Measurements from ENCODE around the gene BORCS8. TPM values are rescaled to one million over a fixed set of nuclear protein-coding genes. Genes with fewer than 3 reads are reported as not detected.
A peak's percentile ranks its signal among the peaks of the same experiment; 100 is the strongest.
"Not testable (repeated sequence)": the region's sequence is repeated elsewhere in the genome, so short reads cannot be mapped to it uniquely, and the experiment has no call there.

BORCS8 gene
- total and polyA plus RNA-seq, 3 donors from 2014 or later: 17.7 to 36.6 (median 25.7) TPM

DNA sequence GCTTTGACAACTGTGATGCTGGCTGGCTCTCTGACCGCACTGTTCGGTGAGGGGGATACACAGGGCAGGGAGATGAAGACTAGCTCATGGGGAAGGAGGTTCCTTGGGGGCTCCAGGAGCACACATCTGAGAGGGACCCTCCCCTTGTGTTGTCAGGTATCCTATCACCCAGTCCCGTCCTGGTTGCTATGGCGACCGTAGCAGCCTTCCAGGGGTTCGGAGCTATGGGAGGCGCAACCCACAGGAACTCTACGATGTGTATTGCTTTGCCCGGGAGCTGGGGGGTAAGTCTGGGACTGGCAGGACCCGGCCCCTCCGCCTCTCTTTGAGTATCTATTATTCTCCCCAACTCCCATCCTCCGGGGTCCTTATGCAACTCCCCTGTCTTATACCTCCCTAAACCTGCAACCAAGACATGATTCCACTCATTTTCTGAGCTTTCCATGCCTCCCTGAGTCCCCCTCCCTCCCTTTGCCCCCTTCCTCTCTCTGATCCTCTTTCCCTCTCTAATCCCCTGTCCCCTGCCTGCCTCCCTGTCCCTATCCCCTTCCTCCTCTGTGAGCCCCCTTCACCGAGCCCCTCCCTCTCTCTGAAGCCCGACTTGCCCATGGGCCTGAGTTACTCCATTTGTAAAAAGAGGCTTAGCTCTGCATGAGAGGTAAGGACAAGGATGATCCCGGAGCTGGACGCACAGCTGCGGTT lies 32.3 kb upstream of the BORCS8 start:
- H3K36me3 ChIP-seq (ENCODE audit: low read depth, missing control alignments): no peaks in the 10 kb centered on the region
- peak overlapping the region; percentile 40 to 47 for H3K4me3 ChIP-seq
- H3K27ac ChIP-seq: no peak overlapping the region
- intact Hi-C loops (cut with DNase I; ENCODE audit: low total_unique reads): no loop called here
- H3K9me3 ChIP-seq: no peaks in the 10 kb centered on the region
- no peak for DNase-seq
- 40 to 63% methylated on average over 14 to 17 of the region's 17 CpGs for WGBS, 2 donors
- no peaks in the 10 kb centered on the region for H3K27me3 ChIP-seq
- TF ChIP-seq, protein P1, sequence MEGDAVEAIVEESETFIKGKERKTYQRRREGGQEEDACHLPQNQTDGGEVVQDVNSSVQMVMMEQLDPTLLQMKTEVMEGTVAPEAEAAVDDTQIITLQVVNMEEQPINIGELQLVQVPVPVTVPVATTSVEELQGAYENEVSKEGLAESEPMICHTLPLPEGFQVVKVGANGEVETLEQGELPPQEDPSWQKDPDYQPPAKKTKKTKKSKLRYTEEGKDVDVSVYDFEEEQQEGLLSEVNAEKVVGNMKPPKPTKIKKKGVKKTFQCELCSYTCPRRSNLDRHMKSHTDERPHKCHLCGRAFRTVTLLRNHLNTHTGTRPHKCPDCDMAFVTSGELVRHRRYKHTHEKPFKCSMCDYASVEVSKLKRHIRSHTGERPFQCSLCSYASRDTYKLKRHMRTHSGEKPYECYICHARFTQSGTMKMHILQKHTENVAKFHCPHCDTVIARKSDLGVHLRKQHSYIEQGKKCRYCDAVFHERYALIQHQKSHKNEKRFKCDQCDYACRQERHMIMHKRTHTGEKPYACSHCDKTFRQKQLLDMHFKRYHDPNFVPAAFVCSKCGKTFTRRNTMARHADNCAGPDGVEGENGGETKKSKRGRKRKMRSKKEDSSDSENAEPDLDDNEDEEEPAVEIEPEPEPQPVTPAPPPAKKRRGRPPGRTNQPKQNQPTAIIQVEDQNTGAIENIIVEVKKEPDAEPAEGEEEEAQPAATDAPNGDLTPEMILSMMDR (IDR thresholded peaks at IDR 0.05): no peak
- no peak for TF ChIP-seq POLR2A (IDR thresholded peaks at IDR 0.05)
- no peaks in the 10 kb centered on the region for H3K4me1 ChIP-seq

DNA sequence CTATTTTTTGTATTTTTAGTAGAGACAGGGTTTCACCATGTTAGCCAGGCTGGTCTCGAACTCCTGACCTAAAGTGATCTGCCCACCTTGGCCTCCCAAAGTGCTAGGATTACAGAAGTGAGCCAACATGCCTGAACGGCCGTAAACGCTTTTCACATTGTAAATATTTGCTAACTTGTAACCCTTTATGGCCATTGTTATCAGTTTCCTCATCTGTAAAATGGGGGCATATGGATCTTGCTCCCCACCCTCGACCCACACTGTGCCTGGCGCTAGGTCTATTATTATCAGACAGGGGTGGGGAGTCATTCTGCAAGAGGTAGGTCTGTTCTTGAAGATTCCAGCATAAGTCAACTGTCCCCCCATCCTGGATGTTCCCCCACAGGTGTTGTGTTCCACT lies 31.7 kb upstream of the BORCS8 start:
- no peaks in the 10 kb centered on the region for H3K27me3 ChIP-seq
- DNase-seq: no peak
- intact Hi-C loops (cut with DNase I; ENCODE audit: low total_unique reads): no loop called here
- H3K4me3 ChIP-seq: no peak overlapping the region
- no peaks in the 10 kb centered on the region for H3K36me3 ChIP-seq (ENCODE audit: low read depth, missing control alignments)
- no peak overlapping the region for H3K27ac ChIP-seq
- no peaks in the 10 kb centered on the region for H3K9me3 ChIP-seq
- no peak for TF ChIP-seq POLR2A (IDR thresholded peaks at IDR 0.05)
- TF ChIP-seq, protein P1 (IDR thresholded peaks at IDR 0.05): no peak
- WGBS, 2 donors: 73 to 83% methylated on average over 4 to 6 of the region's 6 CpGs
- no peaks in the 10 kb centered on the region for H3K4me1 ChIP-seq

DNA sequence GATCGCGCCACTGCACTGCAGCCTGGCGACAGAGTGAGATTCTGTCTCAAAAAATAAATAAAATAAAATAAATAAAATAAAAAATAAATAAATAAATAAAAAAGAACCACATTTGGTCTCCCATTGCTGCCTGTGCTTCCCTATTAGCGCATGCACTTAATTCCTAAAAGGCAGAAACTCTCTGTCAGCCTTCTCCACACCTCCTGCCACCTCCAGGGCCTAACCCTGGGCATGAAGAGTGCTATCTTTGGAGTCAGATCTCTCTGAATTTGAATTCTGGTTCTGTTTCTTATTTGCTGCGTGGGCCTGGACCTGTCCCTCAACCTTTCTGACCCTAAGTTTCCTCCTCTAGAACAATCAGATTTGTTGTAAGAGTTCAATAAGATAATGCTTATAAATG lies 31.1 kb upstream of the BORCS8 start:
- H3K27me3 ChIP-seq: no peaks in the 10 kb centered on the region
- no peak overlapping the region for H3K4me3 ChIP-seq
- H3K9me3 ChIP-seq: no peaks in the 10 kb centered on the region
- no peak for TF ChIP-seq POLR2A (IDR thresholded peaks at IDR 0.05)
- H3K36me3 ChIP-seq (ENCODE audit: low read depth, missing control alignments): no peaks in the 10 kb centered on the region
- H3K27ac ChIP-seq: no peak overlapping the region
- H3K4me1 ChIP-seq: no peaks in the 10 kb centered on the region
- WGBS, 2 donors: 84 to 87% methylated on average over 5 of the region's 5 CpGs
- DNase-seq: no peak
- intact Hi-C loops (cut with DNase I; ENCODE audit: low total_unique reads): no loop called here

DNA sequence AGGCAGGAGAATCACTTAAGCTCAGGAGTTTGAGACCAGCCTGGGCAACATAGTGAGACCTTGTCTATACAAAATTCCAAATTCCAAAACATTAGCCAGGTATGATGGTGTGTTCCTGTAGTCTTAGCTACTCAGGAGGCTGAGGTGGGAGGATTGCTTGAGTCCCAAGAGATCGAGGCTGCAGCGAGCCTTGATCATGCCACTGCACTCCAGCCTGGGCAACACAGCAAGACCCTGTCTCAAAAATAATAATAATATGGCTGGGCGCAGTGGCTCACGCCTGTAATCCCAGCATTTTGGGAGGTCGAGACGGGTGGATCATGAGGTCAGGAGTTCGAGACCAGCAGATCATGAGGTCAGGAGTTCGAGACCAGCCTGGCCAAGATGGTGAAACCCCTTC lies 29.0 kb upstream of the BORCS8 start:
- WGBS, 2 donors: 85 to 87% methylated on average over 8 of the region's 8 CpGs
- intact Hi-C loops (cut with DNase I; ENCODE audit: low total_unique reads); H3K4me1 ChIP-seq: not testable (repeated sequence)

DNA sequence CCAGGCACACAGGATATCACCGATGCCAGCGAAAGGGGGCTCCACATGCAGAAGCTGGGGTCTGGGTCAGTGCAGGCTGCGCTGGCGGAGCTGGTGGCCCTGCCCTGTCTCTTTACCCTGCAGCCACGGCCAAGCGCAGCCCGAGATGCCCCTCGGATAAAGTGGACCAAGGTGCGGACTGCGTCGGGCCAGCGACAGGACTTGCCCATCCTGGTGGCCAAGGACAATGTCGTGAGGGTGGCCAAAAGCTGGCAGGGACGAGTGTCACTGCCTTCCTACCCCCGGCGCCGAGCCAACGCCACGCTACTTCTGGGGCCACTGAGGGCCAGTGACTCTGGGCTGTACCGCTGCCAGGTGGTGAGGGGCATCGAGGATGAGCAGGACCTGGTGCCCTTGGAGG lies 27.0 kb upstream of the BORCS8 start:
- Histone ChIP-seq H3K4me3 (no peak overlapping the region), H3K27me3 (no peaks in the 10 kb centered on the region), H3K9me3 (no peaks in the 10 kb centered on the region), H3K27ac (no peak overlapping the region), H3K4me1 (no peaks in the 10 kb centered on the region), H3K36me3 (ENCODE audit: low read depth, missing control alignments) (no peaks in the 10 kb centered on the region)
- 87 to 93% methylated on average over 11 to 21 of the region's 21 CpGs for WGBS, 2 donors
- no peak for DNase-seq
- TF ChIP-seq, protein P1 (IDR thresholded peaks at IDR 0.05): no peak
- no peak for TF ChIP-seq POLR2A (IDR thresholded peaks at IDR 0.05)
- intact Hi-C loops (cut with DNase I; ENCODE audit: low total_unique reads): no loop called here

More for the DNA sequence above, 29.0 kb upstream of the BORCS8 start:
- not testable (repeated sequence) for H3K27me3 ChIP-seq; H3K27ac ChIP-seq; DNase-seq; H3K4me3 ChIP-seq; H3K9me3 ChIP-seq; H3K36me3 ChIP-seq (ENCODE audit: low read depth, missing control alignments)

DNA sequence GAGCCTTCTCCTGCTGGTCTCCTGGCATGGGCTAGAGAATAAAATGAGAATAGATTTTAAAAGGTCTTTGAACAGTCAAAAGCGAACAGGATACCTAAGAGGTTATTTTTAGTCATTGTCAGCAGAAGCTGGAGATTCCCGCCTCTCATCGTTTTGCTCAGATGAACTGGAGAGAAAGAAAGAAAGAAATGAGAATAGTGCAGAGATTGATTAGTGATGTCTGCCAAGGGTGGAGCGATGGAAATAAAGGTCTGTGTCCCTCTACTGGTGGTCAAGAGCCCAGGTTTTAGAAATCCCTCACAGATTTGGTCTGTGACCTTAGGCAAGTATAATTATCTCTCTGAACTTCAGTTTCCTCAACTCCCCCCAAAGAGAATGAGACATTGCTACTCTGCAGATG lies 25.1 kb upstream of the BORCS8 start:
- no peak for DNase-seq
- intact Hi-C loops (cut with DNase I; ENCODE audit: low total_unique reads): no loop called here
- no peaks in the 10 kb centered on the region for H3K27me3 ChIP-seq
- no peaks in the 10 kb centered on the region for H3K36me3 ChIP-seq (ENCODE audit: low read depth, missing control alignments)
- H3K27ac ChIP-seq: no peak overlapping the region
- H3K4me1 ChIP-seq: no peaks in the 10 kb centered on the region
- 57 to 66% methylated on average over 4 of the region's 4 CpGs for WGBS, 2 donors
- no peaks in the 10 kb centered on the region for H3K9me3 ChIP-seq
- TF ChIP-seq, protein P1 (IDR thresholded peaks at IDR 0.05): no peak
- TF ChIP-seq POLR2A (IDR thresholded peaks at IDR 0.05): no peak
- no peak overlapping the region for H3K4me3 ChIP-seq

Measured in testis (tissue), 3 donors.